Psoas muscle (tissue), 8 donors: Measurements from ENCODE around the gene ANKRD17. TPM values are rescaled to one million over a fixed set of nuclear protein-coding genes. Genes with fewer than 3 reads are reported as not detected.

Experiments
- ATAC-seq, 4 donors: fragments of 200-7000 bp; cut with Tn5 transposase; one replicate each; pipeline ENCODE4 v1.9.1; 2020; ENCODE audit warnings: moderate library complexity in 3 of 4, mild to moderate bottlenecking in 2 of 4
- DNase-seq, 2 donors: peaks; one replicate each; pipeline ENCODE4 v3.0.0-alpha.2; 2020
- H3K27ac ChIP-seq: fragments of 200-600 bp; one replicate; pipeline ENCODE4 v1.8.0; 2022
- H3K27me3 ChIP-seq, 3 donors: fragments of 200-600 bp in 1 of 3; one replicate each; pipeline versions ENCODE4 v1.6.1 to v1.8.0; 2013 to 2022; ENCODE audit warnings: low read length in 2 of 3, mild to moderate bottlenecking in 2 of 3, moderate library complexity in 1 of 3; ENCODE audit not compliant: insufficient read depth in 3 of 3
- H3K36me3 ChIP-seq, 2 donors: fragments of 200-600 bp in 1 of 2; one replicate each; pipeline versions ENCODE4 v1.6.1 to v1.8.0; 2013 to 2022; ENCODE audit warnings: low read depth in 1 of 2, mild to moderate bottlenecking in 1 of 2, moderate library complexity in 1 of 2; ENCODE audit not compliant: insufficient read depth in 1 of 2
- H3K4me1 ChIP-seq: fragments of 200-600 bp; one replicate; pipeline ENCODE4 v1.8.0; 2022
- H3K4me3 ChIP-seq: fragments of 200-600 bp; one replicate; pipeline ENCODE4 v1.8.0; 2022; ENCODE audit warnings: mild to moderate bottlenecking
- H3K9me3 ChIP-seq: fragments of 200-600 bp; one replicate; pipeline ENCODE4 v1.8.0; 2022
- CTCF ChIP-seq: fragments of 200-600 bp; IDR thresholded peaks from one replicate; pipeline ENCODE4 v1.8.0; 2022; ENCODE audit warnings: antibody characterized with exemption
- WGBS, 3 donors: extraction: QIAGEN DNeasy Blood & Tissue Kit; methylation state at CpG; one replicate each; pipeline versions ENCODE4 v1.1.6 to v1.1.7; 2013; 5-methylcytosine and 5-hydroxymethylcytosine counted together
- intact Hi-C, 2 donors: fragments of 100-400 bp; cut with DNase I; formaldehyde crosslinking; loops; one replicate each; pipeline versions ENCODE4 v1.11.0 to v1.14.2; 2022
- polyA plus RNA-seq, 3 donors: library from polyadenylated mRNA; stranded (reverse); fragments of 200-250 nt; gene quantifications; one replicate each; pipeline ENCODE4 v1.2.3, GENCODE V29; 2013
- total RNA-seq, 4 donors: library from RNA; stranded (reverse); fragmentation: NEBNext Ultra II Directional in 2 of 4; extraction: Animal tissue kit (Norgen Biotek cat#: 25700) in 2 of 4; gene quantifications; one replicate each; pipeline versions ENCODE4 v1.2.1 to v1.2.4, GENCODE V29; 2021 to 2023
- donor health status: healthy with polysubstance abuse.
- donor health status: DM: no; HTN: no; CAD: no; lungs with moderate emphysema.
- donor health status: Bipolar disorder and iron deficiency.
- donor health status: healthy.
- donor health status: DM: yes; HTN: yes; CAD: no.
- donor health status: DM: no; HTN: no; CAD: no.
- donor health status: DM: no; HTN: no; CAD: no.
- donor health status: DM: yes; HTN: yes; CAD: no.

Gene ANKRD17
- total and polyA plus RNA-seq, 7 donors, result 8.0 to 66.2 (median 46.6) TPM

- no peak for DNase-seq
- ATAC-seq, result no peak
- no peaks in the 10 kb centered on the region for H3K27me3 ChIP-seq
- H3K9me3 ChIP-seq, result no peaks in the 10 kb centered on the region
- 93 to 96% (median 96%) methylated on average over 1 of the region's 1 CpG for WGBS, 3 donors
- H3K4me1 ChIP-seq, result no peaks in the 10 kb centered on the region
- H3K36me3 ChIP-seq, result peaks cover 0 to 29% of the 10 kb centered on the region in 2 donors
- no peak overlapping the region for H3K27ac ChIP-seq
- intact Hi-C loops, result no loop called here
- TF ChIP-seq CTCF, result no peak
- no peak overlapping the region for H3K4me3 ChIP-seq
Measured at GRCh38 chr4:73051625-73052024, 207.0 kb downstream of the ANKRD17 start.

- Histone ChIP-seq H3K4me3 (no peak overlapping the region), H3K27me3 (peaks cover 0 to 2% (median 0%) of the 10 kb centered on the region in 3 donors), H3K9me3 (no peaks in the 10 kb centered on the region), H3K36me3 (no peaks in the 10 kb centered on the region), H3K27ac (no peak overlapping the region), H3K4me1 (no peaks in the 10 kb centered on the region)
- WGBS, 3 donors, result 63 to 68% (median 64%) methylated on average over 7 of the region's 7 CpGs
- ATAC-seq, result no peak
- intact Hi-C loops, result no loop called here
- no peak for TF ChIP-seq CTCF
- DNase-seq, result no peak
Measured at GRCh38 chr4:73045879-73046278, 212.7 kb downstream of the ANKRD17 start.

- ATAC-seq (no peak), DNase-seq (no peak)
- Histone ChIP-seq H3K4me3 (no peak overlapping the region), H3K36me3 (no peaks in the 10 kb centered on the region), H3K27me3 (peaks cover 0 to 2% (median 0%) of the 10 kb centered on the region in 3 donors), H3K9me3 (peaks cover 16% of the 10 kb centered on the region), H3K27ac (no peak overlapping the region), H3K4me1 (no peaks in the 10 kb centered on the region)
- no peak for TF ChIP-seq CTCF
- 94 to 97% (median 96%) methylated on average over 4 of the region's 4 CpGs for WGBS, 3 donors
- intact Hi-C loops, result no loop called here
Measured at GRCh38 chr4:73037057-73037456, 221.5 kb downstream of the ANKRD17 start.

GRCh38 chr4:73036123-73036522, 222.5 kb downstream of the ANKRD17 start:
- Histone ChIP-seq H3K4me3 (no peak overlapping the region), H3K27ac (no peak overlapping the region), H3K9me3 (peaks cover 16% of the 10 kb centered on the region), H3K36me3 (no peaks in the 10 kb centered on the region), H3K4me1 (no peaks in the 10 kb centered on the region), H3K27me3 (no peaks in the 10 kb centered on the region)
- intact Hi-C loops, result no loop called here
- WGBS, 3 donors, result 49 to 64% (median 60%) methylated on average over 1 of the region's 1 CpG
- ATAC-seq, result no peak
- DNase-seq, result no peak
- TF ChIP-seq CTCF, result no peak

GRCh38 chr4:73034896-73035295, 223.7 kb downstream of the ANKRD17 start:
- 80 to 87% (median 83%) methylated on average over 2 of the region's 2 CpGs for WGBS, 3 donors
- DNase-seq (no peak), ATAC-seq (no peak)
- no peak overlapping the region for H3K4me3 ChIP-seq
- no peaks in the 10 kb centered on the region for H3K4me1 ChIP-seq
- H3K36me3 ChIP-seq, result no peaks in the 10 kb centered on the region
- TF ChIP-seq CTCF, result no peak
- H3K9me3 ChIP-seq, result peaks cover 16% of the 10 kb centered on the region
- H3K27ac ChIP-seq, result no peak overlapping the region
- no peaks in the 10 kb centered on the region for H3K27me3 ChIP-seq
- intact Hi-C loops, result no loop called here
